ENCODE data around the gene MEGF11. TPM values are rescaled to one million over a fixed set of nuclear protein-coding genes. Genes with fewer than 3 reads are reported as not detected.

Gene MEGF11
- total RNA-seq, 2 donors from 2014 or later: not detected

DNA sequence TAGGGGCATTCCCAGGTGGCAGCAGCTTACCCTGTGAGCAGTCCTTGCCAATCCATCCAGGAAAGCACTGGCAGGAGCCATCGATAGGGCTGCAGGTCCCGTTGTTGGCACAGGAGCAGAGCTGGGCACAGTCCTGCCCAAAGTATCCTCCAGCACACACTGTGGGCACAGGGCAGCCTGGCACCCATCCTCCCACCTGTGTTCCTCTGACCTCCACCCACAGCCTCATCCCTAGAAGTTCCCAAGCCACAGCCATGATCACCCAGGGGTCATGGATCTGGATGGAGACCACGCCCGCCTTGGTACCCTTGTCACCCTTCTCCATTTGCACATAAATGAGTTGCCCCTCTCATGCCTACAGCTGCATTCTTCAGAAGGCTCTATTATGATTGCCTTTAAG lies 335.6 kb downstream of the MEGF11 start:
- intact Hi-C loops (cut with DNase I): no loop called here
- no peak for TF ChIP-seq POLR2A (IDR thresholded peaks at IDR 0.05)
- TF ChIP-seq, protein P1, sequence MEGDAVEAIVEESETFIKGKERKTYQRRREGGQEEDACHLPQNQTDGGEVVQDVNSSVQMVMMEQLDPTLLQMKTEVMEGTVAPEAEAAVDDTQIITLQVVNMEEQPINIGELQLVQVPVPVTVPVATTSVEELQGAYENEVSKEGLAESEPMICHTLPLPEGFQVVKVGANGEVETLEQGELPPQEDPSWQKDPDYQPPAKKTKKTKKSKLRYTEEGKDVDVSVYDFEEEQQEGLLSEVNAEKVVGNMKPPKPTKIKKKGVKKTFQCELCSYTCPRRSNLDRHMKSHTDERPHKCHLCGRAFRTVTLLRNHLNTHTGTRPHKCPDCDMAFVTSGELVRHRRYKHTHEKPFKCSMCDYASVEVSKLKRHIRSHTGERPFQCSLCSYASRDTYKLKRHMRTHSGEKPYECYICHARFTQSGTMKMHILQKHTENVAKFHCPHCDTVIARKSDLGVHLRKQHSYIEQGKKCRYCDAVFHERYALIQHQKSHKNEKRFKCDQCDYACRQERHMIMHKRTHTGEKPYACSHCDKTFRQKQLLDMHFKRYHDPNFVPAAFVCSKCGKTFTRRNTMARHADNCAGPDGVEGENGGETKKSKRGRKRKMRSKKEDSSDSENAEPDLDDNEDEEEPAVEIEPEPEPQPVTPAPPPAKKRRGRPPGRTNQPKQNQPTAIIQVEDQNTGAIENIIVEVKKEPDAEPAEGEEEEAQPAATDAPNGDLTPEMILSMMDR (IDR thresholded peaks at IDR 0.05): no peak
- H3K4me3 ChIP-seq: no peak overlapping the region
- H3K4me1 ChIP-seq: peaks cover 37% of the 10 kb centered on the region
- H3K27ac ChIP-seq: no peak overlapping the region
- WGBS, 2 donors: 91 to 93% methylated on average over 4 of the region's 4 CpGs
- H3K36me3 ChIP-seq (replicated peaks in 1 of 2; ENCODE audit: insufficient read depth in 1 of 2, low read depth in 2 of 2): no peaks in the 10 kb centered on the region
- no peak for DNase-seq
- H3K9me3 ChIP-seq: no peaks in the 10 kb centered on the region
- no peak for ATAC-seq
- no peaks in the 10 kb centered on the region for H3K27me3 ChIP-seq

DNA sequence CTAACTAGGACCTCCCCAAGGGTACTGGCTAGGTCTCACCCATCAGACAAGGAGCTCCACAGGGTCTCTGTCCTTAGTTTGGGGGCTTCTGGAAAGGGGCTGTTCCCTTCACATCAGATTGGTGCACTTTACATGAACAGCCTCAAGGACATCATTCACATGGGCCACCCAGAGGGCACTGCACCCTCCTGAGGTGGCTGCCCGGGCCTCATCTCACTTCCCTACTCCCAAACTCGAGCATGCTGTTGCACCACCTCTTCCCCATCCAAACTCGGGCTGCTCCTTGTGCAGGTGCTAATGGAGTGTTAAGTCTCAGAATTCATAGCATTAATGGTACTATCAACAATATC lies 336.2 kb downstream of the MEGF11 start:
- H3K36me3 ChIP-seq (replicated peaks in 1 of 2; ENCODE audit: insufficient read depth in 1 of 2, low read depth in 2 of 2): no peaks in the 10 kb centered on the region
- H3K9me3 ChIP-seq: no peaks in the 10 kb centered on the region
- no peak overlapping the region for H3K4me3 ChIP-seq
- no peak overlapping the region for H3K27ac ChIP-seq
- intact Hi-C loops (cut with DNase I): no loop called here
- TF ChIP-seq, protein P1 (IDR thresholded peaks at IDR 0.05): no peak
- no peak for TF ChIP-seq POLR2A (IDR thresholded peaks at IDR 0.05)
- ATAC-seq: no peak
- no peak for DNase-seq
- peaks cover 37% of the 10 kb centered on the region for H3K4me1 ChIP-seq
- no peaks in the 10 kb centered on the region for H3K27me3 ChIP-seq
- WGBS, 2 donors: 68 to 69% methylated on average over 3 of the region's 3 CpGs

DNA sequence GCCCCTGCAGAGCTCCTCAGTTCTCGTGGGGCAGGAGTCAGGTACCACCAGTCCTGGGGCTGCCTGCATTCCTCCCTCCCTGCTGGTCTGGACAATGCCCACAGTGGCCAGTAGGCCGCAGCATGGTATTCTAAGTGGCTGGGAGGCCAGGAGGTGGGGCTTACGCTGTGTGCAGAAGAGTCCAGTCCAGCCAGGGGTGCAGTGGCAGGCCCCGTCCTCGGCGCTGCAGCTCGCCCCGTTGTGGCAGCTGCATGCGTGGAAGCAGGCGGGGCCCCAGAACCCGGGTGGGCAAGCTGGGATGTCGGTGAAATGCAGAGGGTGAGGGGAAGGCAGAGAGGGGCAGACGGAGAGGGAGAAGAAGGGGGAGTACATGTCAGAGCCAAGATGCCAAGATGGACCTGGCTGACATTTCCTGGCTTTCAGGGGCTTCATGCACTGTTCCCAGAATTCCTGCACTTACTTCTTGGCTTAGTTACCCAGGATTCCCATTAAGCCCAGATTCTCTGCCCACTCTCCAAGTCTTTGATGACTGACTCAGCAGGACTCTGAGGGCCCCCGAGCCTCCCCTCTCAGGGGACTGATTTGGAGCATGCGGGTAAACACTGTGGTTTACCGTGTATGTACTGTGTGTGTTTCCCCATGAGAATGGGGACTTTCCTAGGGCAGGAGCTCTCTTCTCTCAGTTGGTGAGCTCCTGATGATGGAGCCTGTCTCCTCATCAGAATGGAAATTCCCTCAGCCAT lies 336.7 kb downstream of the MEGF11 start:
- DNase-seq (peak; percentile 49 to 77 (median 68)), ATAC-seq (peak; percentile 76)
- Histone ChIP-seq H3K4me3 (no peak overlapping the region), H3K27me3 (no peaks in the 10 kb centered on the region), H3K9me3 (no peaks in the 10 kb centered on the region), H3K4me1 (peaks cover 37% of the 10 kb centered on the region), H3K27ac (no peak overlapping the region), H3K36me3 (replicated peaks in 1 of 2; ENCODE audit: insufficient read depth in 1 of 2, low read depth in 2 of 2) (no peaks in the 10 kb centered on the region)
- TF ChIP-seq, protein P1 (IDR thresholded peaks at IDR 0.05): peak in 6 of 7 experiments; percentile 26 to 75 (median 58)
- TF ChIP-seq POLR2A (IDR thresholded peaks at IDR 0.05): no peak
- WGBS, 2 donors: 38 to 49% methylated on average over 13 to 16 of the region's 16 CpGs
- intact Hi-C loops (cut with DNase I): no loop called here

DNA sequence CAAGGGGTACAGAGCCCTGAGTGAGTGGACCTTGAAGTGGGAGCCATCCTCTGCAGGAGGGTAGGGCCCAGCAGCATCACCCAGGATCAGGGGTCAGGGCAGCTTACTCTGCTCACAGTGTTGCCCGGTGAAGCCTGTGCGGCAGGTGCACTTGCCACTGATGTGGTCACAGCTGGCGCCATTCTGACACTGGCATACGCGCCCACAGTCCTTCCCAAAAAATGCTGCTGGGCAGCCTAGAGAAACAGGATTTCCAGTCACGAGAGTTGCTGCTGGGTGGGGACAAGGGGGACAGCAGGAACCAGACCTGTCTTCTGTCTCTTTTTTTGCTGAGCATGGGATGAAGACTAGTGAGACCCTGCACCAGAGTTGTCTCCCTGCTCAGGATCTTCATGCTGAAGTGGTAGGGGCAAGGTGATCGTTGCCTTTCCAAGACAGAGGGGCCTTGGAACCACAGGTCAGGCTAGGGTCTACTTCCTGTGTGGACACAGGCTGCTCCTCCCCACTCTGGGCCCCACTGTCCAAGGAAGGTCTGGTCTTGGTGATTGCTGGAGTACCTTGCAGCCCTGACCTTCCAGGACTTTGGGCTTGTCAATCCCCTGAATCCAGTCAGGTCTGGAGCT lies 337.4 kb downstream of the MEGF11 start:
- intact Hi-C loops (cut with DNase I): no loop called here
- H3K36me3 ChIP-seq (replicated peaks in 1 of 2; ENCODE audit: insufficient read depth in 1 of 2, low read depth in 2 of 2): no peaks in the 10 kb centered on the region
- H3K4me1 ChIP-seq: peaks cover 37% of the 10 kb centered on the region
- peak in 1 of 4 donors; percentile 23 for DNase-seq
- no peak for TF ChIP-seq POLR2A (IDR thresholded peaks at IDR 0.05)
- TF ChIP-seq, protein P1 (IDR thresholded peaks at IDR 0.05): no peak
- no peaks in the 10 kb centered on the region for H3K27me3 ChIP-seq
- no peaks in the 10 kb centered on the region for H3K9me3 ChIP-seq
- ATAC-seq: no peak
- H3K27ac ChIP-seq: peak overlapping the region in 1 of 4 donors; percentile 51
- no peak overlapping the region for H3K4me3 ChIP-seq
- 74% methylated on average over 7 of the region's 7 CpGs for WGBS, 2 donors
